Right lobe of liver (tissue), 4 donors: ENCODE measurements around the gene SUSD1.

Experiments
- POLR2A ChIP-seq: fragments of 450-650 bp; IDR thresholded peaks from one replicate; pipeline ENCODE4 v1.6.1; 2017; ENCODE audit warnings: antibody characterized with exemption, mild to moderate bottlenecking
- TF ChIP-seq, protein P1 (sequence below), 4 donors: fragments of 200-600 bp in 3 of 4; fragments of 450-650 bp in 1 of 4; IDR thresholded peaks; one replicate each; pipeline versions ENCODE4 v1.5.1 to v1.8.0; 2016 to 2022; ENCODE audit warnings: antibody characterized with exemption in 4 of 4, mild to moderate bottlenecking in 2 of 4
- donor health status: DM: no; HTN: no; CAD: no.
- donor health status: DM: no; HTN: no; CAD: no.
- donor health status: DM: no; HTN: yes; CAD: no.

- TF ChIP-seq, protein P1, sequence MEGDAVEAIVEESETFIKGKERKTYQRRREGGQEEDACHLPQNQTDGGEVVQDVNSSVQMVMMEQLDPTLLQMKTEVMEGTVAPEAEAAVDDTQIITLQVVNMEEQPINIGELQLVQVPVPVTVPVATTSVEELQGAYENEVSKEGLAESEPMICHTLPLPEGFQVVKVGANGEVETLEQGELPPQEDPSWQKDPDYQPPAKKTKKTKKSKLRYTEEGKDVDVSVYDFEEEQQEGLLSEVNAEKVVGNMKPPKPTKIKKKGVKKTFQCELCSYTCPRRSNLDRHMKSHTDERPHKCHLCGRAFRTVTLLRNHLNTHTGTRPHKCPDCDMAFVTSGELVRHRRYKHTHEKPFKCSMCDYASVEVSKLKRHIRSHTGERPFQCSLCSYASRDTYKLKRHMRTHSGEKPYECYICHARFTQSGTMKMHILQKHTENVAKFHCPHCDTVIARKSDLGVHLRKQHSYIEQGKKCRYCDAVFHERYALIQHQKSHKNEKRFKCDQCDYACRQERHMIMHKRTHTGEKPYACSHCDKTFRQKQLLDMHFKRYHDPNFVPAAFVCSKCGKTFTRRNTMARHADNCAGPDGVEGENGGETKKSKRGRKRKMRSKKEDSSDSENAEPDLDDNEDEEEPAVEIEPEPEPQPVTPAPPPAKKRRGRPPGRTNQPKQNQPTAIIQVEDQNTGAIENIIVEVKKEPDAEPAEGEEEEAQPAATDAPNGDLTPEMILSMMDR (IDR thresholded peaks at IDR 0.05): no peak
- TF ChIP-seq POLR2A: no peak
Observed at GRCh38 chr9:112112519-112112918, 62.6 kb downstream of the SUSD1 start.
